ENCODE data around the gene LORICRIN.

DNA sequence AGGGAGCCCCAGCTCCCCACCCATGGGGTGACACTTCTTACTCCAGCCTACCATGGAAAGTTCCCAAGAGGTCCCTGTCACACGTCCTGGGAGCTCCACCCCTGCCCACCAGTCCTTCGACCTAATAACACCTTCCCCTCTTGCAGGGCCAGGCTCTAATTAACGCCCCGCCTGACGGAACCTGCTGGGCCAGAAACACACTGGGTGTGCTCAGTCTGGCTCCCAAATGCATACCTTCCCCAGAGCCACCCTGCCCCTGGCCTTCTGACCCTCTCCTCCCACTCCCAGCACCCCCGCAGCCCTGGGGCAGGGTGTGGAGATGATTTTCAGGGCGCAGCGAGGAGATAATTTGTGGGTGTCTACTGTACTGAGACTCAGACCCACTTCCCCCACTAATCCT lies 32.7 kb downstream of the LORICRIN start:
- TF ChIP-seq BHLHE40 (IDR thresholded peaks at IDR 0.05; ENCODE audit: low read depth, low read length) (no peak), MAZ (IDR thresholded peaks at IDR 0.05; ENCODE audit: borderline replicate concordance, low read depth, low read length) (no peak), POLR2A (IDR thresholded peaks at IDR 0.05; ENCODE audit: low read depth, low read length) (no peak), RAD21 (IDR thresholded peaks at IDR 0.05; ENCODE audit: low read length) (no peak), SMC3 (IDR thresholded peaks at IDR 0.05; ENCODE audit: low read depth, low read length) (no peak), MAFK (IDR thresholded peaks at IDR 0.05; ENCODE audit: low read depth, low read length) (no peak), NFE2L2 (IDR thresholded peaks at IDR 0.05; ENCODE audit: low read depth, low read length) (no peak), RFX5 (IDR thresholded peaks at IDR 0.05; ENCODE audit: low read depth, low read length) (no peak), CEBPB (IDR thresholded peaks at IDR 0.05; ENCODE audit: low read depth, low read length) (no peak), CHD1 (IDR thresholded peaks at IDR 0.05; ENCODE audit: low read depth, low read length) (no peak), FOS (IDR thresholded peaks at IDR 0.05; ENCODE audit: low read depth, low read length) (no peak), MXI1 (IDR thresholded peaks at IDR 0.05; ENCODE audit: borderline replicate concordance, low read depth, low read length) (no peak)
- TF ChIP-seq, protein P1, sequence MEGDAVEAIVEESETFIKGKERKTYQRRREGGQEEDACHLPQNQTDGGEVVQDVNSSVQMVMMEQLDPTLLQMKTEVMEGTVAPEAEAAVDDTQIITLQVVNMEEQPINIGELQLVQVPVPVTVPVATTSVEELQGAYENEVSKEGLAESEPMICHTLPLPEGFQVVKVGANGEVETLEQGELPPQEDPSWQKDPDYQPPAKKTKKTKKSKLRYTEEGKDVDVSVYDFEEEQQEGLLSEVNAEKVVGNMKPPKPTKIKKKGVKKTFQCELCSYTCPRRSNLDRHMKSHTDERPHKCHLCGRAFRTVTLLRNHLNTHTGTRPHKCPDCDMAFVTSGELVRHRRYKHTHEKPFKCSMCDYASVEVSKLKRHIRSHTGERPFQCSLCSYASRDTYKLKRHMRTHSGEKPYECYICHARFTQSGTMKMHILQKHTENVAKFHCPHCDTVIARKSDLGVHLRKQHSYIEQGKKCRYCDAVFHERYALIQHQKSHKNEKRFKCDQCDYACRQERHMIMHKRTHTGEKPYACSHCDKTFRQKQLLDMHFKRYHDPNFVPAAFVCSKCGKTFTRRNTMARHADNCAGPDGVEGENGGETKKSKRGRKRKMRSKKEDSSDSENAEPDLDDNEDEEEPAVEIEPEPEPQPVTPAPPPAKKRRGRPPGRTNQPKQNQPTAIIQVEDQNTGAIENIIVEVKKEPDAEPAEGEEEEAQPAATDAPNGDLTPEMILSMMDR (conservative IDR thresholded peaks at IDR 0.05; ENCODE audit: low read depth, low read length) = no peak

Data from IMR-90 (cell line).